Activated T-cell treated with anti-CD3 and anti-CD28 coated beads, Interleukin-2, amount 50 U/mL, for 24 hours (primary cell): Measurements from ENCODE around the gene CDH8.
"Not testable (repeated sequence)": the region's sequence is repeated elsewhere in the genome, so short reads cannot be mapped to it uniquely, and the experiment has no call there.

Experiments used
- DNase-seq: peaks from one replicate; pipeline ENCODE4 v3.0.0-alpha.2; 2020
- H3K27ac Mint-ChIP-seq: 2 replicates; pipeline ENCODE4 v1.8.0; 2020; ENCODE audit warnings: mild to moderate bottlenecking, mixed read lengths
- H3K27me3 Mint-ChIP-seq: 2 replicates; pipeline ENCODE4 v1.8.0; 2020; ENCODE audit warnings: mixed read lengths
- H3K36me3 Mint-ChIP-seq: 2 replicates; pipeline ENCODE4 v1.8.0; 2020; ENCODE audit warnings: low read depth, mixed read lengths
- H3K4me1 Mint-ChIP-seq: 2 replicates; pipeline ENCODE4 v1.8.0; 2020; ENCODE audit warnings: low read depth, mixed read lengths
- H3K4me3 Mint-ChIP-seq: 2 replicates; pipeline ENCODE4 v1.8.0; 2020; ENCODE audit warnings: mild to moderate bottlenecking, moderate library complexity, mixed read lengths
- H3K9me3 Mint-ChIP-seq: 2 replicates; pipeline ENCODE4 v1.8.0; 2020; ENCODE audit warnings: mixed read lengths

The CDH8 gene

GRCh38 chr16:61929776-61930175 is 106.5 kb downstream of the CDH8 start:
- peaks cover 14% of the 10 kb centered on the region for H3K9me3 Mint-ChIP-seq
- no peaks in the 10 kb centered on the region for H3K27me3 Mint-ChIP-seq
- H3K4me3 Mint-ChIP-seq: no peak overlapping the region
- DNase-seq: no peak
- H3K27ac Mint-ChIP-seq: no peak overlapping the region
- no peaks in the 10 kb centered on the region for H3K36me3 Mint-ChIP-seq
- H3K4me1 Mint-ChIP-seq: no peaks in the 10 kb centered on the region

DNA sequence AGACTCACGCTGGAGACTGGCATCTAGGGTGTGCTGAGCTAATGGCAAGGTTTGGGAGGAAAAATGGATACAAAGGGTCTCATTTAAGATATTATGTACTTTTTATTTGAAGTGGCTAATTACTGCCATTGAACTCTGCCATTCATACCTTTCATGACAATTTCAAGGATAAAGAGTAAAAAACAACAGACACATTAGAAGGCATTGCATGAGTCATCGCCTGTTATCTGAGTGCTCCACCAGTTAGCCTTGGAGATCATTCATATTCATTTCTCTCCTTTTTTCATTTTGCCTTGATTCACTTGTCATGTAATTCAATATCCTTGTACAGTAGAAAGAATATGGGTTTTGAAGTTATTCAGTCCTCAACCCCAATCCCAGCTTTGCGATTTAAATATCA is 109.5 kb downstream of the CDH8 start:
- H3K4me1 Mint-ChIP-seq: no peaks in the 10 kb centered on the region
- no peaks in the 10 kb centered on the region for H3K36me3 Mint-ChIP-seq
- no peak overlapping the region for H3K4me3 Mint-ChIP-seq
- no peak overlapping the region for H3K27ac Mint-ChIP-seq
- H3K27me3 Mint-ChIP-seq: no peaks in the 10 kb centered on the region
- H3K9me3 Mint-ChIP-seq: peaks cover 18% of the 10 kb centered on the region
- DNase-seq: no peak

DNA sequence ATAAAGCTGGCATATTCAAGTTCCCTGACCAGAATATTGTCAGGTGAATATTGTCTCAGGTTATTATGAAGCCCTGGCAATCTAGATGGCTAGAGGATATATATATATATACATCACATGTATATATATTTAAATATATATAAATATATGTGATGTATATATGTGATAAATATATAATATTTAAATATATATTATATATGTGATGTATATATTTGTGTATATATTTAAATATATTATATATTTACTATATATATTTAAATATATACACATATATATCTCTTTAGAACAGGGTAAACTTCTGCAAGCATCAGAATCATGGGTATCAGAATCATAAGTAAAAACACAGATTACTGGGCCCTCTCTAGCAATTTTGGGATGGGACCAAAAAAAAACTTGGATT is 112.6 kb downstream of the CDH8 start:
- Mint-ChIP-seq H3K27me3 (no peaks in the 10 kb centered on the region), H3K9me3 (peaks cover 18% of the 10 kb centered on the region), H3K4me1 (no peaks in the 10 kb centered on the region), H3K27ac (no peak overlapping the region), H3K36me3 (no peaks in the 10 kb centered on the region), H3K4me3 (no peak overlapping the region)
- DNase-seq: no peak

- DNase-seq: no peak
- H3K36me3 Mint-ChIP-seq: no peaks in the 10 kb centered on the region
- no peaks in the 10 kb centered on the region for H3K4me1 Mint-ChIP-seq
- no peak overlapping the region for H3K4me3 Mint-ChIP-seq
- H3K9me3 Mint-ChIP-seq: peaks cover 17% of the 10 kb centered on the region
- no peaks in the 10 kb centered on the region for H3K27me3 Mint-ChIP-seq
- H3K27ac Mint-ChIP-seq: no peak overlapping the region
These were observed 114.9 kb downstream of the CDH8 start for GRCh38 chr16:61921373-61921772.

GRCh38 chr16:61917865-61918826 is 118.1 kb downstream of the CDH8 start:
- H3K36me3 Mint-ChIP-seq, H3K4me3 Mint-ChIP-seq, H3K4me1 Mint-ChIP-seq, DNase-seq, H3K27ac Mint-ChIP-seq, H3K27me3 Mint-ChIP-seq: not testable (repeated sequence)
- H3K9me3 Mint-ChIP-seq: peaks cover 17% of the 10 kb centered on the region

DNA sequence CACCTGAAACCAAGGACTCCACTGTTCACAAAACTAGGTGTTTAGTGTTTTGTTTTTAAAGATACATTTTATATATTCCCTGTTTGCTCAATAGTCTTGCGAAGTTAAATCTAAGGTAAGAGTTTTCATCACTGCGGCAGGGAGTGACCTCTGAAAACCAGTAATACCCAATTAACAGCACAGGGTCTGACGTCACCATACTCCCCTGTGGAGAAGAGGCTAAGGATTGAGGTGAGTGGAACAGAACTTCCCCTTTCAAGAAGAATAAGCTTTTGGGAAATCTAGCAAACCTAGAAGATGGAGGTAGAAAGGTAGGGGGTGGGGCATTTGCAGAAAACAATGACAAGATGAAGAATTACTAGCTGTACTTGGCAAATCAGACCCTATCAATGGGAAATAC is 120.7 kb downstream of the CDH8 start:
- peaks cover 30% of the 10 kb centered on the region for H3K9me3 Mint-ChIP-seq
- no peaks in the 10 kb centered on the region for H3K27me3 Mint-ChIP-seq
- no peak overlapping the region for H3K4me3 Mint-ChIP-seq
- DNase-seq: no peak
- no peaks in the 10 kb centered on the region for H3K36me3 Mint-ChIP-seq
- no peak overlapping the region for H3K27ac Mint-ChIP-seq
- H3K4me1 Mint-ChIP-seq: no peaks in the 10 kb centered on the region

- Mint-ChIP-seq H3K4me1 (no peaks in the 10 kb centered on the region), H3K27ac (no peak overlapping the region), H3K4me3 (no peak overlapping the region), H3K9me3 (peaks cover 21% of the 10 kb centered on the region), H3K36me3 (no peaks in the 10 kb centered on the region), H3K27me3 (no peaks in the 10 kb centered on the region)
- no peak for DNase-seq
These were observed 127.2 kb downstream of the CDH8 start for GRCh38 chr16:61909074-61909473.

DNA sequence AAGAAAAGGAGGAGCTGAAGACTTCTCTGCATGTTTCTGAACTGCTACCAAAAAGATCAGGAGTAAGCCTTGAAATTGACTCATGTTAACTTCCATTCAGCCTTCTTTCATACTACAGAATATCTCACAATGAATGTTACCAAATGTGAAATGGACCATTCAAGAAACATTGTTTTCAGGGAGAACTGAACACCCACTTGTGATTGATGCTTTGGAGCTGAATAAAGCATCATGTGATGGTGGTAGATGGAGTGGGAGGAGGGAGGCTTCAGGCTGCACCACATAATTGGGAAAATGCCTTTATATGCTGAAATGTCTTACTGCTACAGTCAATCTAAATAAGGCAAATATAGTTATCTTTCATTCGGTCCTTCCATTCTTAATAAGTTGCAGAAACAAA is 127.8 kb downstream of the CDH8 start:
- Mint-ChIP-seq H3K9me3 (peaks cover 21% of the 10 kb centered on the region), H3K4me1 (no peaks in the 10 kb centered on the region), H3K36me3 (no peaks in the 10 kb centered on the region), H3K27me3 (no peaks in the 10 kb centered on the region), H3K4me3 (no peak overlapping the region), H3K27ac (no peak overlapping the region)
- no peak for DNase-seq

GRCh38 chr16:61901689-61902088 is 134.5 kb downstream of the CDH8 start:
- H3K4me3 Mint-ChIP-seq: no peak overlapping the region
- no peak for DNase-seq
- no peak overlapping the region for H3K27ac Mint-ChIP-seq
- no peaks in the 10 kb centered on the region for H3K27me3 Mint-ChIP-seq
- peaks cover 27% of the 10 kb centered on the region for H3K9me3 Mint-ChIP-seq
- no peaks in the 10 kb centered on the region for H3K4me1 Mint-ChIP-seq
- H3K36me3 Mint-ChIP-seq: no peaks in the 10 kb centered on the region

- H3K9me3 Mint-ChIP-seq: peaks cover 30% of the 10 kb centered on the region
- no peaks in the 10 kb centered on the region for H3K27me3 Mint-ChIP-seq
- H3K4me1 Mint-ChIP-seq: no peaks in the 10 kb centered on the region
- no peak overlapping the region for H3K27ac Mint-ChIP-seq
- H3K4me3 Mint-ChIP-seq: no peak overlapping the region
- DNase-seq: no peak
- H3K36me3 Mint-ChIP-seq: no peaks in the 10 kb centered on the region
These were observed 135.8 kb downstream of the CDH8 start for GRCh38 chr16:61900482-61900881.

- Mint-ChIP-seq H3K27ac (no peak overlapping the region), H3K9me3 (peaks cover 28% of the 10 kb centered on the region), H3K27me3 (no peaks in the 10 kb centered on the region), H3K4me3 (no peak overlapping the region), H3K4me1 (no peaks in the 10 kb centered on the region), H3K36me3 (no peaks in the 10 kb centered on the region)
- no peak for DNase-seq
These were observed 138.6 kb downstream of the CDH8 start for GRCh38 chr16:61897657-61898056.

- Mint-ChIP-seq H3K4me3 (no peak overlapping the region), H3K4me1 (no peaks in the 10 kb centered on the region), H3K27ac (no peak overlapping the region), H3K36me3 (no peaks in the 10 kb centered on the region), H3K9me3 (peaks cover 16% of the 10 kb centered on the region), H3K27me3 (no peaks in the 10 kb centered on the region)
- DNase-seq: no peak
These were observed 143.7 kb downstream of the CDH8 start for GRCh38 chr16:61892531-61892930.

DNA sequence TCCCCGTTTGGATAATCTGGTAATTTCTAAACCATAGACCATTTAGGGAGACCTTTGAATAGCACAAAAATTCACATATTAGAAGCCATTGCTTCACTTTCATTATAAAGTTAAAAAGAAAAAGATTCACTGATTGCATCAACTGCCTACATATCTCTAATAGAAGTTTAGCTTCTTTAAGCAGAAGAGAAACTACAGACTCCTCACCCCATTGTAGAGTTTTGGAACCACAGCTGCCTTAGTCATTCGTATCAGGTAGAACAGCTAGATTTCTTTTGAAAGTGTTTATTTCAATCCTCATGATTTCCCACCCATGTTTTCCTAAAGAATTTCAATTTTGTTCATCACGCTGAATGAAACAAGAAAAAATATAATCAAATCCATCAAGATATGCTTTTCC is 144.8 kb downstream of the CDH8 start:
- H3K4me1 Mint-ChIP-seq: no peaks in the 10 kb centered on the region
- H3K27me3 Mint-ChIP-seq: no peaks in the 10 kb centered on the region
- H3K36me3 Mint-ChIP-seq: no peaks in the 10 kb centered on the region
- H3K27ac Mint-ChIP-seq: no peak overlapping the region
- no peak overlapping the region for H3K4me3 Mint-ChIP-seq
- peaks cover 19% of the 10 kb centered on the region for H3K9me3 Mint-ChIP-seq
- no peak for DNase-seq

- no peak overlapping the region for H3K4me3 Mint-ChIP-seq
- no peaks in the 10 kb centered on the region for H3K36me3 Mint-ChIP-seq
- H3K9me3 Mint-ChIP-seq: peaks cover 23% of the 10 kb centered on the region
- no peak overlapping the region for H3K27ac Mint-ChIP-seq
- H3K4me1 Mint-ChIP-seq: no peaks in the 10 kb centered on the region
- DNase-seq: no peak
- H3K27me3 Mint-ChIP-seq: no peaks in the 10 kb centered on the region
These were observed 145.9 kb downstream of the CDH8 start for GRCh38 chr16:61890386-61890785.

- Mint-ChIP-seq H3K27me3 (no peaks in the 10 kb centered on the region), H3K4me3 (no peak overlapping the region), H3K36me3 (no peaks in the 10 kb centered on the region), H3K9me3 (peaks cover 21% of the 10 kb centered on the region), H3K27ac (no peak overlapping the region), H3K4me1 (no peaks in the 10 kb centered on the region)
- DNase-seq: no peak
These were observed 148.3 kb downstream of the CDH8 start for GRCh38 chr16:61887903-61888302.
